Lung microvascular endothelial cell (primary cell): Measurements from ENCODE around the gene GPC6. TPM values are rescaled to one million over a fixed set of nuclear protein-coding genes. Genes with fewer than 3 reads are reported as not detected.

Experiments
- DNase-seq, 2 donors: peaks; one replicate each; pipeline versions ENCODE4 v3.0.0 to v3.0.0-alpha.2; 2010; ENCODE audit warnings: low read depth in 2 of 2
- total RNA-seq: library from RNA; depleted of rRNA; stranded (reverse); fragments of >200 nt; gene quantifications from 2 replicates; pipeline ENCODE4 v1.2.1, GENCODE V29; 2014

Gene GPC6
- total RNA-seq, 1 donor from 2014 or later, result under 0.01 TPM

DNA sequence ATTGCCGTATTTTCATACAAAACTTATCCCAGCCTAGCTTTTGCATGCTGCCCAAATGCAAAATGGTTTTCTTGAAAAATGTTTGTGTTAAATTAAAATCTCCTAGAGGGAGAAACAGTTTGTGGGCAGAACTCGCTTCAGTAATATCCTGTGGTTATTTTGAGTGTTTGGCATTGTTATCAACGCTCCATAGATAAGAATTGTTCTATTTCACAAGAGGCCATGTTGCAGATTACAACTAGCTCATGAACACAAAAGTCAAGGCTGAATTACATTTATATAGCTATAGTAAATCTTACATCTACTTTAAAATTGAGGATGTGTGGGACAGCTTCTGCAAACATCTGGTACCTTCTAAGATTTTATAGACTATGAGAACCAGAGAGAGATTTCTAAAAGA lies 805.0 kb downstream of the GPC6 start:
- no peak for DNase-seq

DNA sequence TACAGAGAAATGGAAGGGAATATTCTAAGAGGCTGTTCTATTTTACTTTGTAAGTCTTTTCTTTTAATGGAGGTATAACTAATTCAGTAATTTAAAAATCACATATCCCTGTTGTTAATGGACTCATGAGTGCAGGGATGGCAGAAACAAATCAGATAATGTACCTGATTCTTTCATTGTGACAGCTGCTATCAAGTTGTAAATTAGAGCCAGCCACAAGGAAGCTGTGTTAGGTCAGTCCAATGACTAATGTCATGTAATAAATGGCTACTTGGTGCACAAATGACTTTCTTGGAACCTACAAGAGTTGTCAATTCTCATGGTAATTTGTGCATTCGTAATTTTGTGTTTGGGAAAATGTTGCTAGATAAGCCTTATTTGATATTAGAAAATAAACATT lies 806.5 kb downstream of the GPC6 start:
- DNase-seq, result no peak

- no peak for DNase-seq
Measured at GRCh38 chr13:94033830-94034642, 807.4 kb downstream of the GPC6 start.

- DNase-seq, result no peak
Measured at GRCh38 chr13:94050039-94050438, 823.4 kb downstream of the GPC6 start.

- DNase-seq, result no peak
Measured at GRCh38 chr13:94050686-94051085, 824.1 kb downstream of the GPC6 start.

DNA sequence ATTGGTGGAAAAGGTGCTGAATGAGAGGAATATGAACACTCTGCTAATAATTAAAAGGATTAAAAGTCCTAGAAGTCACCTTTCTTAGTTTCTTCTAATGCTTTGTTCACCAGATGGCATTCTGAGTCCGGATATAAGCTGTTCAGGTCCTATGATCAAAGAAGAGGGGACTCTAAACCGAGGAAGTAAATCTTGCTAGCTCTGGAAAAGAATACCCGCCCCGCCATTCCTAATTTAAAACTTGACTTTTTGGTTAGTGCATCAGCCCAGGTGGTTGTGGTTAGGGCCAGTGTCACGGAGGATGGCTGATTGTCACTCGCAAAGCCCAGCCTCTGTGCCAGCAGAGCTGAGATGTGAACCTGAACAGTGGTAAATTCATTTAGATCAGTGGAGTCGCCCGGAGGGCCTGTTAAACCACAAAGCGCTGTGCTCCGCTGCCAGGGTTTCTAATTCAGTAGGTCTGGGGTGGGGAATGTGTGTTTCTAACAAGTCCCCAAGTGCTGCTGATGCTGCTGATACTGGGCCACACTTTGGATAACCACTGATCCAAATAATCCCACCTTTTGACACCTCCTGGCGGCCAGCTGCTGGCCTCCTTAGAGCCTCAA lies 827.5 kb downstream of the GPC6 start:
- DNase-seq, result no peak

- DNase-seq, result no peak
Measured at GRCh38 chr13:94056362-94056990, 829.9 kb downstream of the GPC6 start.

DNA sequence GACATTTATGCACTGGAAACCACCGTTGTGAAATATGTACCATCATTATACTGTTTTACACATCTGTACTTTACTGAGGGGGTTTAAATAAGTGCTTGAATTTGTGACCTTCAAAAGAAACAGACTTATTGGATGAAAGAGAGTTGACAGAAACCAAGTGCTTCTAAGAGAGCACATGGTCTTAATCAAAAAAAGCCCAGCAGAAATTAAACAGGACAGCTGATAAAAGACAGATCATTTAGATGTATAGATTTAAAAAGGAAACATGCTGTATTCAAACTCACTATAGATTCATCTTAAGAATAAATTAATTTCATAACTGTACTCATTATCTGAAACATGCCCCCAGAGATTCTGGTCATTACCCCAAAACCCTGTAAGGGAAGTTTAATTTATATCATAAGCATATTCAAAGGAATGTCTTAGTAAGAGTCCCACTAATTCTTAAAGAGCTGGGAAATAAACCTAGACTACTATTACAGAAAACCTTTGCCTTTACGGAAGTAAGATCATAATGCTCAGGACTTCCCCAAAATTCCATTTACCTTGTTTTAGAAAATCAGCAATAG lies 831.1 kb downstream of the GPC6 start:
- no peak for DNase-seq

- DNase-seq, result no peak
Measured at GRCh38 chr13:94058821-94059360, 832.3 kb downstream of the GPC6 start.

DNA sequence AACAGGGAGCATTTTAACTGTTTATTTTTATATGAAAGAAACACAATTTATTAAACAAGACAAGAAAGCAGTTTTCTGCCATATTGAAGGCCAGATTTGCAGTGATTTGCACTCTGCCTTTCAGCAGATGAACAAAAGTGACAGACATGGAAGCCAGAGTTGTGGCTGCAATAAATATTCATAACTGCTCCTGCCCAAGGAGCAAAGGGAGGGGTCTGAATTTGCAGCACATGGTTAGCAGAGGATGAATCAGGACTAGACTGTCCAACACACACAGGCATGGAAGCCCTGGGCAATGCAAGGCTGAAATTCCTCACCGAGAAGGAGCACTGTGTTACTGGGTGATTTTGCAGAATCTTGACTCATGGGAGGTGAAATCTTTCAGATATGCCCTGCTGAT lies 834.7 kb downstream of the GPC6 start:
- no peak for DNase-seq

DNA sequence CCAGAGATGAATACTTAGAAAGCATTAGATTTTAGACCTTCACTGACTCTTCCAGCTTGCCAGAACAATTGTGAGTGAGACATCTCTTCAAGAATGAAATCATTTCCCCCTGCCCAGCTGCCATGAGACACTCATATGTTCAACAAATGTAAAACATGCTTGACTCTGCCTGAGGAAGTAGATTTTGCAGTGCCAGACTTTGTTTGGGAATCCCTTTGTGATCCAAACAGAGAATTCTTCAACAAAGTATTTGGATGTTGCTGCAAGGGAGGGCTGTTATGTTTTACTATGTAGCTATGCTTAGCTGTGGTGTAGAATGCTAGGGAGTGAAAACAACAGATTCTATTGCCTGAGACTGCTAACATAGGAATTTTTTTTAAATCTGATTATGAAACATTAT lies 836.5 kb downstream of the GPC6 start:
- DNase-seq, result no peak

DNA sequence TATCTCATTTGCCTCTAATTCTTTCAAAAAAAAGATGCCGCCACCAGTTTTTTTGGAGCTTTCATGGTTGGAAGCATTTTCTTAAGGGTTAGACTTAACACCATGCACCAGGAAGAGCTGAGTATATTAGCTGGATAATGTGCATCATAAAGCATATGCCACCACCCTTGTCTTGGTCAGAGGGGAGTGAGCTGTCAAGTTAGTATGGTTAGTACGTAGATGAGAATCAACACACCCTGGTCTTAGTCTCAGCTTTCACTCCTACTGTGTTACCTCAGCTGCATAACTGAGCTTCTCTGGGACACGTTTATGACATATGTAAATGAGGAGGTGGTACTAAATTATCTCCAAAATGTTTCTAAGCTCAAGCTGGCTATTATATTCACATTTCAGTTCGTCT lies 837.2 kb downstream of the GPC6 start:
- no peak for DNase-seq

GRCh38 chr13:94065741-94066140 lies 839.1 kb downstream of the GPC6 start:
- DNase-seq, result no peak

DNA sequence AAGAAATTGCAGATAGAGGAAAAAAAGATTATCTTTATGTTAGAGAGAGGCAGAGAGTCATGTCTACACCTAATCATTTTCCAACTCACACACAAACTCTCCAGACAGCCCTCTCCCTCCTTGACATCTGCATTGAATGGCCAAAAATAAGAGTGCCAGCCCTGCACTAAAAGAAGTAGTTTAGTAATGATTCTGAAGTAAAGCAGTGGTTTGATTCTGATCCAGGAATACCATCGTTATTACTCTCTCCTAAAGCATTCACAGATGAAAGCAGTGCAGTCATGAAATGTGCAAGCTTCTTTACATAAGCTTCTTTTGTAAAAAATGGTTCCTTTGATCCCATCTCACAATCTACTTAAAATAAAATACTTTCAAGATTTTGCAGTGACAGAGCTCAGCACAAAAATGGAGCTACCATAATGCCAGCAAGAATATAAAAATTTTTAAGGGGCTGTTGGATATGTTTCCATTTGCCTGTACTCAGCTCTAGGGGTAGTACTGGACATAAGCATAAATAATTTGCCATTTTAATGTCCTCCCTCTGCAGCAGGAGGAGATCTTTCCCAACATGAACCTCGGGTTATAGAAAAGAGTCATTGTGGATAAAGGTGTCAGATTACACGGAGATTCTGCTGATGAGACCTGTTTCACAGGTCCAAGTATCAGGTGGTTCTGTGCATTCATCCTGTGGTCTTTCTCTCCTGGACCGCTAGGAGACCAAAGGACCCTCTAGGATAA lies 846.6 kb downstream of the GPC6 start:
- DNase-seq, result no peak

- DNase-seq, result no peak
Measured at GRCh38 chr13:94079876-94080275, 853.3 kb downstream of the GPC6 start.

DNA sequence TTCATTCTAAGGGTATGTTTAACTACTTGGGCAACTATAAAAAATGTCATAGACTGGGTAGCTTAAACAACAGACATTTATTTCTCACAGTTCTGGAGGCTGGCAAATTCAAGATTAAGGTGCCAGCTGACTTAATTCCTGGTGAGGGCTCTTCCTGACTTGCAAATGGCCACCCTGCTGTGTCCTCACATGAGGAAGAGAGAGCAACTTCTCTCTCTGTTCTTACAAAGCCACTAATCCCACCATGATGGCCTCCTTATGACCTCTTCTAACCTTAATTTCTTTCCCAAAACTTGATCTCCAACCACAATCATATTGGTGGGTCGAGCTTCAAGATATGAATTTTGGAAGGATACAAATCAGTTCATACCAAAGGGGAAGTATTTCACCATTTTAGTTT lies 853.9 kb downstream of the GPC6 start:
- no peak for DNase-seq

DNA sequence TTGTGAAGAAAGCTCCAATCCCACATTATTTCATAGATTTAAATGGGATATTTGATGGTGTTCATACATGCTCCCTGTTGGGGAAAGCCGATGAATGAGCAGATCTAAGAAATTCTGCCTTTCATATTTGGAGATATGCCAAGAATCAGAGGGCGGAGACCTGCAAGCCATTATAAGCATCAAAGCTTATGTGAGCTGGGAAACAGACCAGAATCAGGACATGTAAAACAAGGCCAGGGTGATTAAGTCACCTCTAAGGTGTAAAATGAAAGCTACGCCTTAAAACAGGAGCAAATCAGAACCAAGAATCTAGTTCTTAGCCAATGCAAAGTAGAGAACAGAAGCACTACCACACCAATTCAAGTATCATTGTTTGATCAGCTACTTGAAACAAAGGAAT lies 860.5 kb downstream of the GPC6 start:
- no peak for DNase-seq

DNA sequence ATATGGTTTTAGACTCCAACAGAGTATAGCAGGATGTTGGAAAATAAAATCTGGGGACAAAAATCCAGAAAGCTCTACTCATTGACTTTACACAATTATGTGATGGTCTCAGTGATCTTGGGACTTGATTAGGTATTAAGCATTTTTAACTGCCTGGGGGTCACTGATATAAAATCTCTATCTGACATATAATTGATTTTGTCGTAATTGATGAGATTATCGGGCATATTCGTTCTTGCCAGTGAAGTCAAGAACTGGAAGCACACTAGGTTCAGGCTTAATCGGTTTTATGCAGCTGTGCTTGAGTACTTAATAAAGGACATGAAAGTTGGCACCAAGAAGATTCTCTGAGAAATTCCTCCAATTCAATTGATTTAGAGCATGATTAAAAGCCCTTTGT lies 862.1 kb downstream of the GPC6 start:
- DNase-seq, result no peak

DNA sequence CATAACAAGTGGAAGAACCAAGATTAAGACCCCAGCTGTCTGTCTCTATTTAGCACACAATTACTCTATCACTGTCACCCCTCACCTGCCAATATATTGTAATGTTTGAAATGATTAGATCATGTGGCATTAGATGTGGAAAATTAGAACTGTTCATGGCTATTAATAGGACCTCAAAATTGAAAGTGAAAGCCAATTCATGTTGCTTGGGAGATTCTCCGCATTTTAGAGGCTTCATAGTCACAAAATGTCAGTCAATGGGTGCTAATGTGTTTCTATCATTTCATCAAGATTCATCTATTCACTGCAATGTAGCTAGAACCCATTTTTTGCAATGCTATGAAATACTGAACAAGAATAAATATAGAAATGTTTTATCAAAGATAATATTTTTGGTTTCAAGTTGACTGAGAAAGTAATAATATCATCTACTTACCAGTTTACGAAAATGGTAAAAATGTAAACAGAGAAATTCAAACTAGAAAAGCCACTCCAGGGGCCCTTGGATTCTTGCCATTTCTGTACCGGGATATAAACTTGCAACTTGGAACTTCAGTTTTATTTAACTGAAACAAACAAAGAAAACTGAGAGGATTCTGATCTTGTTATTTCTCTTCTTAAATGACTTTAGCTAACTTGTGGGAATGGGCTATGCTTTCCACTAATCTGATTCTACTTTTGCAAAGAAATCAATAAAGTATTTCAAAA lies 864.3 kb downstream of the GPC6 start:
- no peak for DNase-seq

GRCh38 chr13:94093652-94094315 lies 867.2 kb downstream of the GPC6 start:
- no peak for DNase-seq
